ENCODE data around the gene HDGF.

GRCh38 chr1:156777573-156777972 lies 26.1 kb upstream of the HDGF start:
- TF ChIP-seq, protein P1, sequence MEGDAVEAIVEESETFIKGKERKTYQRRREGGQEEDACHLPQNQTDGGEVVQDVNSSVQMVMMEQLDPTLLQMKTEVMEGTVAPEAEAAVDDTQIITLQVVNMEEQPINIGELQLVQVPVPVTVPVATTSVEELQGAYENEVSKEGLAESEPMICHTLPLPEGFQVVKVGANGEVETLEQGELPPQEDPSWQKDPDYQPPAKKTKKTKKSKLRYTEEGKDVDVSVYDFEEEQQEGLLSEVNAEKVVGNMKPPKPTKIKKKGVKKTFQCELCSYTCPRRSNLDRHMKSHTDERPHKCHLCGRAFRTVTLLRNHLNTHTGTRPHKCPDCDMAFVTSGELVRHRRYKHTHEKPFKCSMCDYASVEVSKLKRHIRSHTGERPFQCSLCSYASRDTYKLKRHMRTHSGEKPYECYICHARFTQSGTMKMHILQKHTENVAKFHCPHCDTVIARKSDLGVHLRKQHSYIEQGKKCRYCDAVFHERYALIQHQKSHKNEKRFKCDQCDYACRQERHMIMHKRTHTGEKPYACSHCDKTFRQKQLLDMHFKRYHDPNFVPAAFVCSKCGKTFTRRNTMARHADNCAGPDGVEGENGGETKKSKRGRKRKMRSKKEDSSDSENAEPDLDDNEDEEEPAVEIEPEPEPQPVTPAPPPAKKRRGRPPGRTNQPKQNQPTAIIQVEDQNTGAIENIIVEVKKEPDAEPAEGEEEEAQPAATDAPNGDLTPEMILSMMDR (IDR thresholded peaks at IDR 0.05) = no peak
- no peak for TF ChIP-seq POLR2A (IDR thresholded peaks at IDR 0.05)

All from body of pancreas (tissue), 4 donors.